H1 (cell line): ENCODE results near the gene KISS1R. TPM values are rescaled to one million over a fixed set of nuclear protein-coding genes. Genes with fewer than 3 reads are reported as not detected.

Source experiments
- CTCF ChIA-PET: fragments of 300-600 bp; sonication (Branson Sonifier 250); formaldehyde crosslinking; loops from one replicate; lab custom pipeline; 2021; ENCODE audit not compliant: partially characterized antibody; lab: Charles Lee
- POLR2A ChIA-PET: fragments of 300-600 bp; sonication (Branson Sonifier 250); formaldehyde crosslinking; loops from one replicate; lab custom pipeline; 2021; ENCODE audit warnings: inconsistent platforms; ENCODE audit not compliant: partially characterized antibody; lab: Charles Lee
- DNase-seq, 2 experiments: peaks; one replicate each; pipeline versions ENCODE4 v3.0.0 to v3.0.0-alpha.2; 2010 to 2022; ENCODE audit warnings: low spot score in 2 of 2, low read depth in 1 of 2, mixed read lengths in 1 of 2
- FAIRE-seq: peaks from 2 replicates; lab custom pipeline; 2011; peaks lifted over from hg19 to GRCh38; lab: Jason Lieb, UNC
- H2AFZ ChIP-seq: 2 replicates; pipeline ENCODE4 v1.8.1; 2012; ENCODE audit warnings: low read length, inconsistent platforms
- H2AK5ac ChIP-seq: 2 replicates; pipeline ENCODE4 v1.6.1; 2013; ENCODE audit warnings: low read depth, low read length
- H2BK120ac ChIP-seq: replicated peaks from 2 replicates; pipeline ENCODE3; 2013; ENCODE audit warnings: low read depth, low read length, inconsistent platforms
- H2BK12ac ChIP-seq: 2 replicates; pipeline ENCODE4 v1.6.1; 2013; ENCODE audit warnings: low read depth, low read length
- H2BK15ac ChIP-seq: 2 replicates; pipeline ENCODE4 v1.6.1; 2013; ENCODE audit warnings: low read length
- H2BK20ac ChIP-seq: 2 replicates; pipeline ENCODE4 v1.6.1; 2013; ENCODE audit warnings: low read length
- H2BK5ac ChIP-seq: 2 replicates; pipeline ENCODE4 v1.6.1; 2013; ENCODE audit warnings: low read depth, low read length
- H3K14ac ChIP-seq: 2 replicates; pipeline ENCODE4 v1.6.1; 2013; ENCODE audit warnings: inconsistent platforms; ENCODE audit not compliant: insufficient read length
- H3K18ac ChIP-seq: 2 replicates; pipeline ENCODE4 v1.6.1; 2013; ENCODE audit warnings: low read length; ENCODE audit errors: extremely low read depth
- H3K23ac ChIP-seq: 2 replicates; pipeline ENCODE4 v1.6.1; 2013; ENCODE audit warnings: inconsistent platforms; ENCODE audit not compliant: insufficient read length
- H3K23me2 ChIP-seq: 2 replicates; pipeline ENCODE4 v1.6.1; 2013; ENCODE audit warnings: low read depth, low read length
- H3K27ac ChIP-seq: 2 replicates; pipeline ENCODE4 v1.6.1; 2011; ENCODE audit warnings: low read depth, low read length, inconsistent platforms
- H3K27me3 ChIP-seq, 4 experiments: replicated peaks in 1 of 4; 1 replicate in 1 of 4; 2 replicates in 3 of 4; pipeline versions ENCODE4 v1.6.1 to v1.8.1; 2011 to 2013; ENCODE audit warnings: low read length in 3 of 4, mild to moderate bottlenecking in 3 of 4, inconsistent platforms in 2 of 4, mixed read lengths in 2 of 4, moderate library complexity in 1 of 4; ENCODE audit not compliant: control insufficient read depth in 3 of 4, insufficient read depth in 3 of 4; ENCODE audit errors: extremely low read depth in 1 of 4
- H3K36me3 ChIP-seq, 4 experiments: 2 replicates each; pipeline versions ENCODE4 v1.6.1 to v1.8.1; 2011 to 2013; ENCODE audit warnings: mild to moderate bottlenecking in 4 of 4, low read length in 3 of 4, moderate library complexity in 2 of 4, control low read depth in 1 of 4, inconsistent platforms in 1 of 4; ENCODE audit not compliant: insufficient read depth in 4 of 4, control insufficient read depth in 2 of 4
- H3K4ac ChIP-seq: replicated peaks from 2 replicates; pipeline ENCODE3; 2013; ENCODE audit warnings: low read length, low read depth, mixed read lengths, inconsistent platforms; ENCODE audit not compliant: insufficient read length
- H3K4me1 ChIP-seq, 4 experiments: replicated peaks in 1 of 4; 1 replicate in 1 of 4; 2 replicates in 3 of 4; pipeline versions ENCODE4 v1.6.1 to v1.8.1; 2011 to 2013; ENCODE audit warnings: low read length in 3 of 4, inconsistent platforms in 2 of 4, mixed read lengths in 1 of 4; ENCODE audit not compliant: insufficient read depth in 4 of 4, control insufficient read depth in 3 of 4
- H3K4me2 ChIP-seq, 2 experiments: 2 replicates each; pipeline versions ENCODE4 v1.6.1 to v1.8.1; 2011 to 2013; ENCODE audit warnings: low read depth in 2 of 2, low read length in 2 of 2, control low read depth in 1 of 2, inconsistent platforms in 1 of 2, mild to moderate bottlenecking in 1 of 2; ENCODE audit not compliant: insufficient read depth in 1 of 2
- H3K4me3 ChIP-seq, 4 experiments: fragments of 200-600, 300-600 bp in 1 of 4; sonication (generic), shearing (Covaris generic), sonication (Bioruptor Twin) in 1 of 4; 2 replicates each; pipeline versions ENCODE4 v1.5.1 to v1.8.1; 2011 to 2016; ENCODE audit warnings: low read length in 4 of 4, low read depth in 3 of 4, control low read depth in 2 of 4, inconsistent platforms in 2 of 4, mild to moderate bottlenecking in 2 of 4, mixed read lengths in 1 of 4, moderate library complexity in 1 of 4; ENCODE audit not compliant: insufficient read depth in 2 of 4; ENCODE audit errors: extremely low read depth in 1 of 4
- H3K56ac ChIP-seq: replicated peaks from 2 replicates; pipeline ENCODE3; 2013; ENCODE audit warnings: low read depth, mild to moderate bottlenecking, mixed read lengths, low read length, inconsistent platforms; ENCODE audit not compliant: insufficient read length
- H3K79me1 ChIP-seq: 2 replicates; pipeline ENCODE4 v1.6.1; 2013; ENCODE audit warnings: low read depth, low read length, control low read depth
- H3K79me2 ChIP-seq, 2 experiments: 2 replicates each; pipeline versions ENCODE4 v1.6.1 to v1.8.1; 2012 to 2013; ENCODE audit warnings: low read length in 2 of 2, mild to moderate bottlenecking in 2 of 2, inconsistent platforms in 1 of 2; ENCODE audit not compliant: insufficient read depth in 2 of 2, control insufficient read depth in 1 of 2
- H3K9ac ChIP-seq, 4 experiments: replicated peaks in 1 of 4; 1 replicate in 1 of 4; 2 replicates in 3 of 4; pipeline versions ENCODE4 v1.6.1 to v1.8.1; 2011 to 2013; ENCODE audit warnings: low read depth in 3 of 4, low read length in 3 of 4, control low read depth in 2 of 4, mild to moderate bottlenecking in 2 of 4, moderate library complexity in 2 of 4, inconsistent platforms in 1 of 4; ENCODE audit errors: extremely low read depth in 1 of 4
- H3K9me3 ChIP-seq, 2 experiments: 2 replicates each; pipeline versions ENCODE4 v1.6.1 to v1.8.1; 2012 to 2013; ENCODE audit warnings: mild to moderate bottlenecking in 2 of 2, moderate library complexity in 2 of 2, control low read depth in 1 of 2, inconsistent platforms in 1 of 2, low read depth in 1 of 2, low read length in 1 of 2, mixed read lengths in 1 of 2; ENCODE audit not compliant: insufficient read depth in 2 of 2
- H4K20me1 ChIP-seq, 2 experiments: replicated peaks in 1 of 2; 2 replicates each; pipeline versions ENCODE3 to v1.8.1; 2011 to 2013; ENCODE audit warnings: inconsistent platforms in 2 of 2, low read length in 2 of 2, mild to moderate bottlenecking in 1 of 2; ENCODE audit not compliant: insufficient read depth in 2 of 2, control insufficient read depth in 1 of 2
- H4K5ac ChIP-seq: 2 replicates; pipeline ENCODE4 v1.6.1; 2013; ENCODE audit warnings: low read length, low read depth, mixed read lengths, inconsistent platforms; ENCODE audit not compliant: insufficient read length
- H4K8ac ChIP-seq: 2 replicates; pipeline ENCODE4 v1.8.0; 2013; ENCODE audit warnings: mild to moderate bottlenecking, moderate library complexity, low read length, inconsistent platforms; ENCODE audit not compliant: insufficient read depth; ENCODE audit errors: extremely low read depth
- H4K91ac ChIP-seq: replicated peaks from 2 replicates; pipeline ENCODE3; 2013; ENCODE audit warnings: low read length, mixed read lengths, inconsistent platforms; ENCODE audit not compliant: insufficient read length
- EP300 ChIP-seq, 2 experiments: IDR thresholded peaks; 1 replicate in 1 of 2; 2 replicates in 1 of 2; pipeline ENCODE4 v1.6.1; 2011 to 2012; ENCODE audit warnings: low read depth in 2 of 2, low read length in 2 of 2, mild to moderate bottlenecking in 2 of 2, borderline replicate concordance in 1 of 2, inconsistent platforms in 1 of 2, moderate library complexity in 1 of 2
- RBBP5 ChIP-seq: IDR thresholded peaks from 2 replicates; pipeline ENCODE4 v1.7.1; 2012; ENCODE audit warnings: low read depth, mild to moderate bottlenecking, inconsistent platforms, low read length, moderate library complexity, borderline replicate concordance
- TAF7 ChIP-seq: optimal IDR thresholded peaks from 2 replicates; pipeline ENCODE3; 2011; ENCODE audit warnings: low read depth, mild to moderate bottlenecking, inconsistent platforms, low read length, moderate library complexity, borderline replicate concordance
- WGBS, 2 experiments: shearing (Covaris generic) in 1 of 2; methylation state at CpG; one replicate each; pipeline versions ENCODE4 v1.1.6 to v1.1.7; 2013 to 2015; ENCODE audit warnings: low lambda C conversion rate in 2 of 2, mixed read lengths in 2 of 2, inconsistent platforms in 1 of 2, low coverage in 1 of 2, missing lambda C conversion rate in 1 of 2; ENCODE audit not compliant: insufficient replicate concordance in 2 of 2, insufficient coverage in 1 of 2, insufficient read length in 1 of 2; ENCODE audit errors: extremely low coverage in 1 of 2, missing lambda C conversion rate in 1 of 2; 5-methylcytosine and 5-hydroxymethylcytosine counted together
- polyA plus RNA-seq, 7 experiments: library from polyadenylated mRNA; depleted of rRNA in 3 of 7; stranded (reverse) in 5 of 7; unstranded in 2 of 7; fragments of >200 nt in 5 of 7; fragments of 200-250 nt in 2 of 7; gene quantifications; 1 replicate in 5 of 7; 2 replicates in 1 of 7; 4 replicates in 1 of 7; pipeline versions ENCODE4 v1.2.1 to v1.2.3, GENCODE V29; 2011 to 2013; ENCODE audit warnings: missing spikeins in 2 of 7, mixed read lengths in 2 of 7
- total RNA-seq: library from RNA; stranded (reverse); fragmentation: NEBNext Ultra II Directional; extraction: Animal tissue kit (Norgen Biotek cat#: 25700); gene quantifications from 2 replicates; pipeline ENCODE4 v1.2.1, GENCODE V29; 2021
- TF ChIP-seq, protein P1 (sequence below): IDR thresholded peaks from 2 replicates; pipeline ENCODE4 v1.6.1; 2012; ENCODE audit warnings: low read length, inconsistent platforms

Gene KISS1R
- total and polyA plus RNA-seq, 2 of the 8 experiments (the other 6 are each of a cell fraction or from before 2014, with no cell fraction given) = 2.3 to 2.7 TPM

DNA sequence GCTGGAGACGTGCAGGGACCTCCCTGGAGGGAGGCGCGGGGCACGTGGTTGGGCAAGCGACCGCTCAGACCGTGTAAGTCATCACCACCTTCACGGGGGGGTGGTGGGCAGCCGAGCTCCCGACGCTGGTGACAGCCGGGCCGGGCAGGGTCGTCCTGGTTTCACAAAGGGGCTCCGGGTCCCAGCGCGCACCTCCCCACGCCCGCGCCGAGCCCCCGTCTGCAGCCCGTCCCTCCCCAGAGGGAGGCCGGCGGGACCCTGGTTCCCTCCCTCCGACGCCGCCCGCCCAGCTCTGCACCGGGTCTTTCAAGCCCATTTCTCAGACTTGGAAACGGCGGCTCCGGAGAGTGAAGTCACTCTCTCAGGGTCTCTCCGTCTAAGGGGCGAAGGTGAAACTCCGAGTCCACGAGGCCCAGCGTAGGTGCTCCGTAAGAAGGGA, 8.0 kb downstream of the KISS1R start:
- Histone ChIP-seq H2AK5ac (no peak overlapping the region), H3K9ac (peak overlapping the region in 3 of 4 experiments; percentile 26 to 68 (median 49); a peak in 3 of 7 replicates), H2AFZ (no peak overlapping the region; the same call in 1 of the 2 replicates), H3K23me2 (peaks cover 8% of the 10 kb centered on the region), H4K8ac (peak overlapping the region; percentile 38), H3K4me1 (peaks cover 2 to 11% (median 7%) of the 10 kb centered on the region in 4 experiments), H3K4ac (peak overlapping the region; percentile 8), H2BK15ac (no peak overlapping the region), H4K20me1 (peaks cover 0 to 8% of the 10 kb centered on the region in 2 experiments), H3K79me1 (peaks cover 6% of the 10 kb centered on the region; the same call in 1 of the 2 replicates), H3K36me3 (peaks cover 0 to 9% (median 3%) of the 10 kb centered on the region in 4 experiments; a peak in 2 of 8 replicates), H2BK120ac (no peak overlapping the region), H4K5ac (peak overlapping the region; percentile 78), H3K79me2 (peaks cover 0 to 19% of the 10 kb centered on the region in 2 experiments; a peak in 2 of 4 replicates), H3K14ac (no peak overlapping the region), H3K56ac (peak overlapping the region; percentile 32), H3K27ac (peak overlapping the region; percentile 39; the same call in 1 of the 2 replicates), H3K4me3 (peak overlapping the region; percentile 46 to 97 (median 68)), H3K23ac (no peak overlapping the region), H3K9me3 (no peaks in the 10 kb centered on the region), H2BK20ac (no peak overlapping the region), H3K4me2 (peak overlapping the region; percentile 62 to 84), H4K91ac (peak overlapping the region; percentile 75), H3K27me3 (peaks cover 12 to 14% (median 14%) of the 10 kb centered on the region in 4 experiments), H3K18ac (peak overlapping the region; percentile 9; the same call in 1 of the 2 replicates), H2BK5ac (peak overlapping the region; percentile 61; the same call in 1 of the 2 replicates), H2BK12ac (peak overlapping the region; percentile 82; the same call in 1 of the 2 replicates)
- POLR2A ChIA-PET = interaction anchor here (0.8 to 3.3 kb wide), 7 partner anchors 11 to 102 kb away, joined by 3 to 16 read pairs (median 4); partner anchors contain the start of genes CNN2, MED16, RNU6-9 and WDR18
- CTCF ChIA-PET = interaction anchor here (1.1 to 4.6 kb wide), 5 partner anchors 14 to 97 kb away, joined by 3 to 113 read pairs (median 15); partner anchors contain the start of gene WDR18
- WGBS, 2 experiments = 3% methylated on average over 21 of the region's 39 CpGs; no CpG with 5 or more reads in 1 of the 2 experiments
- FAIRE-seq = no peak
- DNase-seq = peak in 1 of 2 experiments; percentile 90
- no peak for TF ChIP-seq EP300 (IDR thresholded peaks at IDR 0.05; ENCODE audit: borderline replicate concordance in 1 of 2, low read depth in 2 of 2, low read length in 2 of 2)
- no peak for TF ChIP-seq RBBP5
- TF ChIP-seq, protein P1, sequence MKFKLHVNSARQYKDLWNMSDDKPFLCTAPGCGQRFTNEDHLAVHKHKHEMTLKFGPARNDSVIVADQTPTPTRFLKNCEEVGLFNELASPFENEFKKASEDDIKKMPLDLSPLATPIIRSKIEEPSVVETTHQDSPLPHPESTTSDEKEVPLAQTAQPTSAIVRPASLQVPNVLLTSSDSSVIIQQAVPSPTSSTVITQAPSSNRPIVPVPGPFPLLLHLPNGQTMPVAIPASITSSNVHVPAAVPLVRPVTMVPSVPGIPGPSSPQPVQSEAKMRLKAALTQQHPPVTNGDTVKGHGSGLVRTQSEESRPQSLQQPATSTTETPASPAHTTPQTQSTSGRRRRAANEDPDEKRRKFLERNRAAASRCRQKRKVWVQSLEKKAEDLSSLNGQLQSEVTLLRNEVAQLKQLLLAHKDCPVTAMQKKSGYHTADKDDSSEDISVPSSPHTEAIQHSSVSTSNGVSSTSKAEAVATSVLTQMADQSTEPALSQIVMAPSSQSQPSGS = peak; percentile 73
- no peak for TF ChIP-seq TAF7
